Mesothelial cell of epicardium (in vitro differentiated cells): ENCODE measurements around the gene PPIG. TPM values are rescaled to one million over a fixed set of nuclear protein-coding genes. Genes with fewer than 3 reads are reported as not detected.

ENCODE experiments used
- DNase-seq, 2 experiments: peaks; one replicate each; pipeline ENCODE4 v3.0.0; 2021; ENCODE audit warnings: low spot score in 2 of 2; ENCODE audit not compliant: unreplicated experiment in 2 of 2
- H3K27ac Mint-ChIP-seq: 2 replicates; pipeline ENCODE4 v1.8.0; 2021; ENCODE audit warnings: mixed read lengths
- H3K27me3 Mint-ChIP-seq: 2 replicates; pipeline ENCODE4 v1.8.0; 2021; ENCODE audit warnings: low read depth, mixed read lengths
- H3K36me3 Mint-ChIP-seq: 2 replicates; pipeline ENCODE4 v1.8.0; 2021; ENCODE audit warnings: mixed read lengths
- H3K4me1 Mint-ChIP-seq: 2 replicates; pipeline ENCODE4 v1.8.0; 2021; ENCODE audit warnings: mixed read lengths
- H3K4me3 Mint-ChIP-seq: 2 replicates; pipeline ENCODE4 v1.8.0; 2021; ENCODE audit warnings: mild to moderate bottlenecking, moderate library complexity, mixed read lengths
- H3K9me3 Mint-ChIP-seq: 2 replicates; pipeline ENCODE4 v1.8.0; 2021; ENCODE audit warnings: mixed read lengths
- total RNA-seq: library from RNA; stranded (reverse); gene quantifications from 3 replicates; pipeline ENCODE4 v1.2.1, GENCODE V29; 2021
- TF ChIP-seq, protein P1 (sequence below): fragments of 200-600 bp; sonication (generic); IDR thresholded peaks from one replicate; pipeline ENCODE4 v1.5.0; 2021; ENCODE audit warnings: antibody characterized with exemption; ENCODE audit not compliant: unreplicated experiment

Gene PPIG
- total RNA-seq, 1 donor from 2014 or later = 62.2 TPM

DNA sequence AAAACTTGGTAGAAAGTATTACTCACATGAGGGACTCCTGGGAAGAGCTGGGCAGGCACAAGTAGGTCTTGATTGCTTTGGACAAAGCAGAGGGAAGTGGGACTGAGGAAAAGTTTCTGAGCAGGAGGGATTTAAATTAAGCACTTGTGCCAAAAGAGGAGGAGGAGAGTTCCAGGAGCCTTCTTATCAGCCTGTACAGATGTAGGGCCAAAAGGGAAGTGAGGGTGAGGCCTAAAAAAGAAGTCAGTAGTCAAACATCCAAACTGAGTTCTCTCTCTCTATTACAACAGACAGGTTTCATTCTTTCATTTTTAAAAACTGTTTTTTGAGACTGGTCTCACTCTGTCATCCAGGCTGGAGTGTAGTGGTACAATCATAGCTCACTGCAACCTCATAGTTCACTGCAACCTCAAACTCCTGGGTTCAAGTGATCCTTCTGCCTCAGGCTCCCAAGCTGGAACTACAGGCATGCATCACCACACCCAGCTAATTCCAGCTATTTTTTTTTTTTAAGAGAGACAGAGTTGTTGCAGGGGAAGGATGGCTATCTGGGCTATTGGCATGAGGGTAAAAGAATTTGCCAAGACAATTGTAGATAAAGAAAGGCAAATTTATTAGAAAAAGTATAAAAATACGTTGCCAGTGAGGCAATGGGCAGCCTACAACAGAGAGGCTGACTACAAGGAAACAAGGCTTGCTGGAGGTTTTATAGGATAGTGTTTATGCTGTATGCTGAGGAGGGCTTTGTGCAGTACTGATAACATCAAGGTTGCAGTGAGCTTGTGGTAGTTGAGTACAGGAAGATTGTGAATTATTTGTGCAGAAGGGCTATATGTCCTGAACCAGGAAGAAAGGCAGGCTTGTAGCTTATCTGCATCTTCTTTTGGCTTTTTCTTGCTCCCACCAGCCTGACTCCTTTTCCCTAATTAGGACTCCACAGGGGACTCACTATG, 81.1 kb downstream of the PPIG start:
- H3K9me3 Mint-ChIP-seq = peaks cover 3% of the 10 kb centered on the region
- H3K27me3 Mint-ChIP-seq = no peaks in the 10 kb centered on the region
- TF ChIP-seq, protein P1, sequence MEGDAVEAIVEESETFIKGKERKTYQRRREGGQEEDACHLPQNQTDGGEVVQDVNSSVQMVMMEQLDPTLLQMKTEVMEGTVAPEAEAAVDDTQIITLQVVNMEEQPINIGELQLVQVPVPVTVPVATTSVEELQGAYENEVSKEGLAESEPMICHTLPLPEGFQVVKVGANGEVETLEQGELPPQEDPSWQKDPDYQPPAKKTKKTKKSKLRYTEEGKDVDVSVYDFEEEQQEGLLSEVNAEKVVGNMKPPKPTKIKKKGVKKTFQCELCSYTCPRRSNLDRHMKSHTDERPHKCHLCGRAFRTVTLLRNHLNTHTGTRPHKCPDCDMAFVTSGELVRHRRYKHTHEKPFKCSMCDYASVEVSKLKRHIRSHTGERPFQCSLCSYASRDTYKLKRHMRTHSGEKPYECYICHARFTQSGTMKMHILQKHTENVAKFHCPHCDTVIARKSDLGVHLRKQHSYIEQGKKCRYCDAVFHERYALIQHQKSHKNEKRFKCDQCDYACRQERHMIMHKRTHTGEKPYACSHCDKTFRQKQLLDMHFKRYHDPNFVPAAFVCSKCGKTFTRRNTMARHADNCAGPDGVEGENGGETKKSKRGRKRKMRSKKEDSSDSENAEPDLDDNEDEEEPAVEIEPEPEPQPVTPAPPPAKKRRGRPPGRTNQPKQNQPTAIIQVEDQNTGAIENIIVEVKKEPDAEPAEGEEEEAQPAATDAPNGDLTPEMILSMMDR = no peak
- H3K4me1 Mint-ChIP-seq = peaks cover 6% of the 10 kb centered on the region
- no peak for DNase-seq
- H3K36me3 Mint-ChIP-seq = no peaks in the 10 kb centered on the region
- H3K4me3 Mint-ChIP-seq = no peak overlapping the region
- no peak overlapping the region for H3K27ac Mint-ChIP-seq

DNA sequence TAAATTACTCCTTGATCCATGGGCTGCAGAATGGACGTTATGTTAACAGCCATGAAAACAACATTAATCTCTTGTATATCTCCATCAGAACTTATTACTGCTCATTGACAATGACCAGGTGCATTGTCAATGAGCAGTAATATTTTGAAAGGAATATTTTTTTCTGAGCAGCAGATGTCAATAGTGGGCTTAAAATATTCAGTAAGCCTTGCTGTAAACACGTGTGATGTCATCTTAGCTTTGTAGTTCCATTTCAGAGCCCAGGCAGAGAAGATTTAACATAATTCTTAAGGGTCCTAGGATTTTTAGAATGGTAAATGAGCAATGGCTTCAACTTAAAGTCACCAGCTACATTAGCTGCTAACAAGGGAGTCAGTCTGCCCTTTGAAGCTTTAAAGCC, 83.4 kb downstream of the PPIG start:
- no peak overlapping the region for H3K4me3 Mint-ChIP-seq
- DNase-seq = no peak
- peaks cover 4% of the 10 kb centered on the region for H3K4me1 Mint-ChIP-seq

DNA sequence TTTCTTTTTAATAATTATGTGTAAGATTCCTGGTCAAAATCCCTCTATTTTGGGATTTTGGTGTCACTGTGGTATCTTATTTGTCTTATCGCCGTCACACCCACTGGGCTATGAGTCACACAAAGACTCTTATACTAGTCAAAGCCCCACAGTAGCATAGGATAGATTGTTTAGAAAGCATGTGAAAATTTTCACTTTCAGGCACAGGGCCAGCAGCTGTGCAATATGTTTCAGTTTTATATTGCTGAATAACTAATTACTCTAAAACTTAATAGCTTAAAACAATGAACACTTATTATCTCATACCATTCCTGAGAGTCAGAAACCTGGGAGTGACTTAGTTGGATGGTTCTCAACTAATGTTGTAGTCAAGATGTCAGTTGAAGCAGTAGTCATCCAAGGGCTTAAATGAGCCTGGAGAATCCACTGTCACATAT, 86.1 kb downstream of the PPIG start:
- H3K27me3 Mint-ChIP-seq = no peaks in the 10 kb centered on the region
- no peaks in the 10 kb centered on the region for H3K4me1 Mint-ChIP-seq
- H3K36me3 Mint-ChIP-seq = no peaks in the 10 kb centered on the region
- TF ChIP-seq, protein P1 = no peak
- peaks cover 3% of the 10 kb centered on the region for H3K9me3 Mint-ChIP-seq
- H3K27ac Mint-ChIP-seq = no peak overlapping the region
- DNase-seq = no peak
- H3K4me3 Mint-ChIP-seq = no peak overlapping the region

More for the DNA sequence above, 83.4 kb downstream of the PPIG start:
- TF ChIP-seq, protein P1 = no peak
- H3K27me3 Mint-ChIP-seq = no peaks in the 10 kb centered on the region
- H3K36me3 Mint-ChIP-seq = no peaks in the 10 kb centered on the region
- H3K9me3 Mint-ChIP-seq = peaks cover 3% of the 10 kb centered on the region
- H3K27ac Mint-ChIP-seq = no peak overlapping the region

DNA sequence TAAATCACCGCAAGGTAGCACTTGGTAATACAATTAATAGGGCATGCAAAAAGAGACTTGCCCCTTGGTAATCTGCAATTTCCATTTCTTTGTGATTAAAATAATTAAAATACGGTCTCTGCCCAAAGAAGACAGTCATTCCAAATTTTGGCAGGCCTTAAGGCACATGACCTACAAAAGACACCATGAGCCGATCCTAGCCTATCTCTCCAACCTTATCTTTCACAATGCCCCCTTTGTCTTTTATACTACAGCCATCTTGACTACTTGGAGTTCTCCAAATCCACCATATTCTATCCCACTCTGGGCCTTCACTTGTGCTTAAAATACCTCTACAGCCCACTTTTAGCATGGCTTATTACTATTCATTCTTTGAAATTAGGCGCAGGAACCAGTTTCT, 86.8 kb downstream of the PPIG start:
- TF ChIP-seq, protein P1 = no peak
- no peak overlapping the region for H3K27ac Mint-ChIP-seq
- no peak for DNase-seq
- H3K36me3 Mint-ChIP-seq = no peaks in the 10 kb centered on the region
- peaks cover 3% of the 10 kb centered on the region for H3K9me3 Mint-ChIP-seq
- H3K27me3 Mint-ChIP-seq = no peaks in the 10 kb centered on the region
- no peak overlapping the region for H3K4me3 Mint-ChIP-seq
- H3K4me1 Mint-ChIP-seq = no peaks in the 10 kb centered on the region

DNA sequence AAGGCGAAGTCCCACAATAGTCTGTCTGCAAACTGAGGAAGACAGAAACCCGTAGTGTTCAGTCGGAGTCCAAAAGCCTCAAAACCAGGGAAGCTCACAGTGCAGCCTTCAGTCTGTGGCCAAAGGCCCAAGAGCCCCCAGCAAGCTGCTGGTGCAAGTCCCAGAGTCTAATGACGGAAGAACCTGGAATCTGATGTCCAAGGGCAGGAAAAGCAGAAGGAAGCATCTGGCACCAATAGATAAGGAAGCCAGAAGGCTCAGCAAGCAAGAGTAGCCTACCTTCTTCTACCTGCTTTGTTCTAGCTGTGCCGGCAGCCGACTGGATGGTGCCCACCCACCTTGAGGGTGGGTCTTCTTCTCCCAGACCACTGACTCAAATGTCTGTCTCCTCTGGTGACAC, 88.3 kb downstream of the PPIG start:
- Mint-ChIP-seq H3K4me3 (no peak overlapping the region), H3K4me1 (no peaks in the 10 kb centered on the region), H3K27ac (no peak overlapping the region), H3K27me3 (no peaks in the 10 kb centered on the region), H3K9me3 (peaks cover 3% of the 10 kb centered on the region), H3K36me3 (no peaks in the 10 kb centered on the region)
- DNase-seq = no peak
- TF ChIP-seq, protein P1 = no peak
